Upper lobe of left lung (tissue), 6 donors: ENCODE measurements around the gene TGM2. TPM values are rescaled to one million over a fixed set of nuclear protein-coding genes. Genes with fewer than 3 reads are reported as not detected.
A peak's percentile ranks its signal among the peaks of the same experiment; 100 is the strongest.

Source experiments
- ATAC-seq, 2 donors: fragments of 200-7000 bp; cut with Tn5 transposase; one replicate each; pipeline ENCODE4 v1.9.1; 2022; ENCODE audit warnings: mild to moderate bottlenecking in 2 of 2, moderate library complexity in 2 of 2; ENCODE audit not compliant: low FRiP score in 2 of 2
- DNase-seq, 2 donors: peaks; one replicate each; pipeline ENCODE4 v3.0.0-alpha.2; 2019 to 2020
- H3K27ac ChIP-seq, 4 donors: fragments of 200-600 bp; sonication (generic); one replicate each; pipeline ENCODE4 v1.5.1; 2016 to 2019
- H3K27me3 ChIP-seq, 4 donors: fragments of 200-600 bp; sonication (generic); one replicate each; pipeline ENCODE4 v1.5.1; 2017 to 2019
- H3K36me3 ChIP-seq, 4 donors: fragments of 200-600 bp; sonication (generic); one replicate each; pipeline ENCODE4 v1.5.1; 2016 to 2019
- H3K4me1 ChIP-seq, 4 donors: fragments of 200-600 bp; sonication (generic); one replicate each; pipeline ENCODE4 v1.5.1; 2018 to 2019
- H3K4me3 ChIP-seq, 4 donors: fragments of 200-600 bp; sonication (generic); one replicate each; pipeline ENCODE4 v1.5.1; 2017 to 2019; ENCODE audit warnings: mild to moderate bottlenecking in 2 of 4, moderate library complexity in 1 of 4
- H3K9me3 ChIP-seq, 4 donors: fragments of 200-600 bp; sonication (generic); one replicate each; pipeline ENCODE4 v1.5.1; 2018 to 2019
- CTCF ChIP-seq, 6 experiments: fragments of 450-650 bp in 4 of 6; fragments of 200-600 bp in 2 of 6; sonication (generic) in 2 of 6; IDR thresholded peaks; one replicate each; pipeline ENCODE4 v1.5.1; 2016 to 2019; ENCODE audit warnings: antibody characterized with exemption in 6 of 6
- EP300 ChIP-seq, 4 donors: sonication (generic); formaldehyde crosslinking; IDR thresholded peaks; one replicate each; pipeline ENCODE4 v1.5.1; 2017; ENCODE audit warnings: antibody characterized with exemption in 4 of 4, control low read depth in 2 of 4
- POLR2A ChIP-seq, 4 donors: fragments of 450-650 bp; IDR thresholded peaks; one replicate each; pipeline ENCODE4 v1.5.1; 2016 to 2017; ENCODE audit warnings: antibody characterized with exemption in 4 of 4, mild to moderate bottlenecking in 2 of 4
- POLR2AphosphoS5 ChIP-seq, 2 donors: sonication (generic); formaldehyde crosslinking; IDR thresholded peaks; one replicate each; pipeline ENCODE4 v1.5.1; 2017; ENCODE audit warnings: antibody characterized with exemption in 2 of 2
- WGBS, 2 donors: methylation state at CpG; one replicate each; pipeline ENCODE4 v1.1.5; 2017 to 2018; 5-methylcytosine and 5-hydroxymethylcytosine counted together
- total RNA-seq, 6 donors: library from RNA; depleted of rRNA in 4 of 6; stranded (reverse); fragments of >200 nt in 4 of 6; gene quantifications; one replicate each; pipeline versions ENCODE4 v1.1.0 to v1.2.1, GENCODE V29; 2016 to 2021
- donor health status: DM: no; HTN: no; CAD: no; lungs with moderate emphysema.
- donor health status: DM: no; HTN: yes; CAD: no; lungs with severe emphysema.

Gene TGM2
- total RNA-seq, 6 donors from 2014 or later, result 98.7 to 469 (median 290) TPM

DNA sequence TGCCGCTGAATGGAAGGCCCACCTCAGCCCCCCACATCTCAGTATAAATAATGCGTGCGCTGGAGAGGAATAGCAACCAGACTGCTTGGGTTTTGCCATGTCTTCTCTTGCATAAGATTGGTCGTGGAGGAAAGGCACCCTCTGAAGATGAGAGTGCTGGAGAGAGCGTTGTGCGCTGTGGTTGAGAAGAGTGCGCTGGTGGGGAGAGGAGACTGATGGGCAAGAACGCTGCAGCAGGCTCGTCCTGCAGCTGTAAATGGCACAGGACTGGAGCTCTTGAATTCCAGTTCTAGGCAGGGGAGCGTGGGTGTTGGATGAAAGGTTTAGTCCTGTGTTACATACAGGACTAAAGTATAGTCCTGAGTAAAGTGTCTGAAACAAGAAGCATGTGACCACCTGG, 80.0 kb downstream of the TGM2 start:
- no peak for DNase-seq
- no peak for ATAC-seq
- H3K27me3 ChIP-seq, result no peaks in the 10 kb centered on the region
- 58 to 65% methylated on average over 10 of the region's 10 CpGs for WGBS, 2 donors
- H3K4me3 ChIP-seq, result no peak overlapping the region
- H3K27ac ChIP-seq, result peak overlapping the region; percentile 68 to 75 (median 73)
- H3K4me1 ChIP-seq, result peaks cover 23 to 33% (median 28%) of the 10 kb centered on the region in 4 donors
- peaks cover 5 to 57% (median 22%) of the 10 kb centered on the region in 4 donors for H3K36me3 ChIP-seq
- no peaks in the 10 kb centered on the region for H3K9me3 ChIP-seq
- TF ChIP-seq EP300 (IDR thresholded peaks at IDR 0.05), result no peak
- no peak for TF ChIP-seq POLR2A (IDR thresholded peaks at IDR 0.05)
- no peak for TF ChIP-seq POLR2AphosphoS5 (IDR thresholded peaks at IDR 0.05)
- no peak for TF ChIP-seq CTCF (IDR thresholded peaks at IDR 0.05)

DNA sequence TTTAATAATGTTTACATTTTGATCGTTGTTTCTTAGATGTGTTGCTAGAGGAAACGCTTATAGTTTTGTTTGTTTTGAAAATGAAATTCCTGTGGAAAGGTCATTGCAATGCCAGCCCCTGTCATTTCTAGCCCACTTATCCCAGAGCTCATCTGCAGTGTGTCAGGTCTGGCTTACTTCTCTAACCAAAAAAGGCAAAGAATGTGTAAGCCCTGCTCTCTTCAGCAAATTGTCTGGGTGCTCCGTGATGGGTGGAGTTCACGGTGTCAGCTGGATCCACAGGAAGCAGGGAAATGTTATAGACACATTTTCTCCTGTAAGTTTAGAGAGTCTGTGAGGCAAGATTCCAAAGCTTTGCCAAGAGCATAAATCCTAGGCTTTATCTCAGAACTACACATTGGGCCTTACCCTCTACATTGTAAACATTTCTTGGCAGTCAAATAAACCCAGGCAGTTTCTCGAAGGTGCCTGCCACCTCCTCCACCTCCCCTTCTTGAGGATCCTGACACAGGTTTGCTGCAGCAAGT, 80.6 kb downstream of the TGM2 start:
- WGBS, 2 donors, result 42 to 44% methylated on average over 5 of the region's 5 CpGs
- DNase-seq, result no peak
- Histone ChIP-seq H3K27me3 (no peaks in the 10 kb centered on the region), H3K4me3 (no peak overlapping the region), H3K36me3 (peaks cover 0 to 53% (median 16%) of the 10 kb centered on the region in 4 donors), H3K9me3 (no peaks in the 10 kb centered on the region), H3K4me1 (peaks cover 23 to 33% (median 28%) of the 10 kb centered on the region in 4 donors), H3K27ac (peak overlapping the region; percentile 68 to 75 (median 73))
- peak in 1 of 2 donors; percentile 43 for ATAC-seq
- TF ChIP-seq POLR2A (IDR thresholded peaks at IDR 0.05), result no peak
- peak in 2 of 4 donors; percentile 8 to 19 for TF ChIP-seq EP300 (IDR thresholded peaks at IDR 0.05)
- TF ChIP-seq CTCF (IDR thresholded peaks at IDR 0.05), result no peak
- peak in 1 of 2 donors; percentile 28 for TF ChIP-seq POLR2AphosphoS5 (IDR thresholded peaks at IDR 0.05)

GRCh38 chr20:38083338-38084048, 81.6 kb downstream of the TGM2 start:
- TF ChIP-seq POLR2A (IDR thresholded peaks at IDR 0.05), result no peak
- TF ChIP-seq CTCF (IDR thresholded peaks at IDR 0.05), result no peak
- no peak for TF ChIP-seq EP300 (IDR thresholded peaks at IDR 0.05)
- TF ChIP-seq POLR2AphosphoS5 (IDR thresholded peaks at IDR 0.05), result peak; percentile 30 to 57
- Histone ChIP-seq H3K4me3 (no peak overlapping the region), H3K36me3 (peaks cover 0 to 52% (median 11%) of the 10 kb centered on the region in 4 donors), H3K27ac (peak overlapping the region; percentile 68 to 75 (median 73)), H3K27me3 (no peaks in the 10 kb centered on the region), H3K9me3 (no peaks in the 10 kb centered on the region), H3K4me1 (peaks cover 23 to 33% (median 28%) of the 10 kb centered on the region in 4 donors)
- ATAC-seq (no peak), DNase-seq (no peak)
- 80 to 81% methylated on average over 12 of the region's 12 CpGs for WGBS, 2 donors

GRCh38 chr20:38082894-38083293, 82.2 kb downstream of the TGM2 start:
- ATAC-seq, result no peak
- H3K36me3 ChIP-seq, result peaks cover 0 to 46% (median 8%) of the 10 kb centered on the region in 4 donors

More at GRCh38 chr20:38082894-38083293, 82.2 kb downstream of the TGM2 start:
- no peak overlapping the region for H3K4me3 ChIP-seq
- peaks cover 23 to 33% (median 28%) of the 10 kb centered on the region in 4 donors for H3K4me1 ChIP-seq
- TF ChIP-seq POLR2AphosphoS5 (IDR thresholded peaks at IDR 0.05), result no peak
- TF ChIP-seq POLR2A (IDR thresholded peaks at IDR 0.05), result no peak
- TF ChIP-seq CTCF (IDR thresholded peaks at IDR 0.05), result no peak
- no peak for TF ChIP-seq EP300 (IDR thresholded peaks at IDR 0.05)
- H3K9me3 ChIP-seq, result no peaks in the 10 kb centered on the region
- H3K27me3 ChIP-seq, result no peaks in the 10 kb centered on the region
- DNase-seq, result no peak
- peak overlapping the region in 2 of 4 donors; percentile 75 for H3K27ac ChIP-seq
